Neuronal stem cell (in vitro differentiated cells): ENCODE measurements around the gene VSIR.

Experiments used
- DNase-seq: peaks from one replicate; pipeline ENCODE4 v3.0.0-alpha.2; 2013; ENCODE audit warnings: low spot score
- H2AFZ ChIP-seq: one replicate; pipeline ENCODE4 v1.6.1; 2013; ENCODE audit warnings: mild to moderate bottlenecking, low read length, inconsistent platforms
- H2AK5ac ChIP-seq: 2 replicates; pipeline ENCODE4 v1.6.1; 2013; ENCODE audit warnings: low read depth, mild to moderate bottlenecking, inconsistent platforms, low read length, moderate library complexity, mixed read lengths
- H2BK120ac ChIP-seq: 2 replicates; pipeline ENCODE4 v1.6.1; 2013; ENCODE audit warnings: low read depth, mild to moderate bottlenecking, inconsistent platforms, low read length, moderate library complexity, mixed read lengths
- H2BK12ac ChIP-seq: one replicate; pipeline ENCODE4 v1.6.1; 2013; ENCODE audit warnings: low read length, inconsistent platforms
- H2BK15ac ChIP-seq: 2 replicates; pipeline ENCODE4 v1.6.1; 2013; ENCODE audit warnings: mild to moderate bottlenecking, low read length, inconsistent platforms, mixed read lengths
- H2BK5ac ChIP-seq: one replicate; pipeline ENCODE4 v1.6.1; 2013; ENCODE audit warnings: inconsistent platforms, mild to moderate bottlenecking, low read length, moderate library complexity
- H3K14ac ChIP-seq: one replicate; pipeline ENCODE4 v1.6.1; 2013; ENCODE audit warnings: low read length, inconsistent platforms
- H3K18ac ChIP-seq: 2 replicates; pipeline ENCODE4 v1.6.1; 2013; ENCODE audit warnings: low read length, inconsistent platforms
- H3K23ac ChIP-seq: 2 replicates; pipeline ENCODE4 v1.6.1; 2013; ENCODE audit warnings: low read depth, mild to moderate bottlenecking, mixed read lengths, low read length, inconsistent platforms; ENCODE audit not compliant: poor library complexity
- H3K27ac ChIP-seq: replicated peaks from 3 replicates; pipeline ENCODE4 v1.5.1; 2013; ENCODE audit warnings: low read length, inconsistent platforms
- H3K27me3 ChIP-seq, 3 experiments: 2 replicates each; pipeline ENCODE4 v1.6.1; 2013; ENCODE audit warnings: low read length in 3 of 3, mild to moderate bottlenecking in 2 of 3, inconsistent platforms in 1 of 3, low read depth in 1 of 3, mixed read lengths in 1 of 3, moderate library complexity in 1 of 3; ENCODE audit not compliant: control insufficient read depth in 3 of 3, insufficient read depth in 3 of 3
- H3K36me3 ChIP-seq, 2 donors: replicated peaks in 1 of 2; 2 replicates each; pipeline ENCODE4 v1.6.1; 2013; ENCODE audit warnings: low read length in 2 of 2; ENCODE audit not compliant: control insufficient read depth in 2 of 2, insufficient read depth in 2 of 2
- H3K4ac ChIP-seq: 2 replicates; pipeline ENCODE4 v1.6.1; 2013; ENCODE audit warnings: inconsistent platforms, mild to moderate bottlenecking, low read length, moderate library complexity
- H3K4me1 ChIP-seq, 2 donors: 1 replicate in 1 of 2; 2 replicates in 1 of 2; pipeline ENCODE4 v1.6.1; 2013; ENCODE audit warnings: low read length in 2 of 2, low read depth in 1 of 2; ENCODE audit not compliant: control insufficient read depth in 2 of 2, insufficient read depth in 1 of 2
- H3K4me2 ChIP-seq: one replicate; pipeline ENCODE4 v1.6.1; 2013; ENCODE audit warnings: mild to moderate bottlenecking, low read length, inconsistent platforms; ENCODE audit not compliant: insufficient read depth, poor library complexity, severe bottlenecking
- H3K4me3 ChIP-seq, 2 donors: 2 replicates each; pipeline ENCODE4 v1.5.1; 2013; ENCODE audit warnings: low read length in 2 of 2, mild to moderate bottlenecking in 2 of 2, inconsistent platforms in 1 of 2, moderate library complexity in 1 of 2
- H3K79me1 ChIP-seq: one replicate; pipeline ENCODE4 v1.6.1; 2013; ENCODE audit warnings: low read depth, mild to moderate bottlenecking, inconsistent platforms, low read length, moderate library complexity
- H3K9ac ChIP-seq: one replicate; pipeline ENCODE4 v1.6.1; 2013; ENCODE audit warnings: mild to moderate bottlenecking, low read depth, low read length, inconsistent platforms; ENCODE audit not compliant: poor library complexity
- H3K9me3 ChIP-seq, 2 donors: replicated peaks in 1 of 2; 2 replicates each; pipeline versions ENCODE3 to v1.6.1; 2013; ENCODE audit warnings: low read length in 2 of 2, mild to moderate bottlenecking in 2 of 2, inconsistent platforms in 1 of 2, low read depth in 1 of 2, mixed read lengths in 1 of 2, moderate library complexity in 1 of 2; ENCODE audit not compliant: control insufficient read depth in 2 of 2, insufficient read depth in 1 of 2
- H4K8ac ChIP-seq: one replicate; pipeline ENCODE4 v1.6.1; 2013; ENCODE audit warnings: low read depth, mild to moderate bottlenecking, inconsistent platforms, low read length, moderate library complexity
- H4K91ac ChIP-seq: one replicate; pipeline ENCODE4 v1.6.1; 2013; ENCODE audit warnings: low read length, low read depth, mild to moderate bottlenecking, inconsistent platforms; ENCODE audit not compliant: poor library complexity
- WGBS, 2 donors: extraction: QIAGEN DNeasy Blood & Tissue Kit; methylation state at CpG; one replicate each; pipeline ENCODE4 v1.1.7; 2013; ENCODE audit warnings: missing lambda C conversion rate in 2 of 2, mixed read lengths in 1 of 2; ENCODE audit not compliant: insufficient read length in 2 of 2, insufficient replicate concordance in 1 of 2; ENCODE audit errors: extremely low coverage in 2 of 2; 5-methylcytosine and 5-hydroxymethylcytosine counted together

Gene VSIR

GRCh38 chr10:71751515-71752224, 21.6 kb downstream of the VSIR start:
- H3K79me1 ChIP-seq: no peaks in the 10 kb centered on the region
- H2BK5ac ChIP-seq: no peak overlapping the region
- H3K9me3 ChIP-seq: no peaks in the 10 kb centered on the region
- WGBS, 2 donors: no CpG with 5 or more reads among the region's 14 CpGs
- H3K36me3 ChIP-seq: no peaks in the 10 kb centered on the region
- H2AK5ac ChIP-seq: no peak overlapping the region
- H4K91ac ChIP-seq: no peak overlapping the region
- H3K23ac ChIP-seq: no peak overlapping the region
- no peak overlapping the region for H3K14ac ChIP-seq
- no peak overlapping the region for H3K4me3 ChIP-seq
- H2BK120ac ChIP-seq: no peak overlapping the region
- no peak for DNase-seq
- no peak overlapping the region for H3K4me2 ChIP-seq
- H2BK12ac ChIP-seq: no peak overlapping the region
- H3K4ac ChIP-seq: no peak overlapping the region
- H3K18ac ChIP-seq: no peak overlapping the region
- H2AFZ ChIP-seq: no peak overlapping the region
- H3K27ac ChIP-seq: no peak overlapping the region
- H2BK15ac ChIP-seq: no peak overlapping the region
- no peak overlapping the region for H3K9ac ChIP-seq
- peaks cover 0 to 39% (median 0%) of the 10 kb centered on the region in 3 experiments for H3K27me3 ChIP-seq
- peaks cover 4 to 9% of the 10 kb centered on the region in 2 donors for H3K4me1 ChIP-seq
- H4K8ac ChIP-seq: no peak overlapping the region

GRCh38 chr10:71750986-71751385, 22.3 kb downstream of the VSIR start:
- Histone ChIP-seq H2AK5ac (peak overlapping the region; percentile 10), H3K9ac (no peak overlapping the region), H4K8ac (no peak overlapping the region), H2BK120ac (no peak overlapping the region), H3K9me3 (no peaks in the 10 kb centered on the region), H2BK15ac (no peak overlapping the region), H2BK5ac (no peak overlapping the region), H2AFZ (no peak overlapping the region), H3K14ac (no peak overlapping the region), H3K18ac (no peak overlapping the region), H2BK12ac (no peak overlapping the region), H4K91ac (no peak overlapping the region), H3K36me3 (no peaks in the 10 kb centered on the region), H3K79me1 (no peaks in the 10 kb centered on the region), H3K23ac (no peak overlapping the region), H3K4me2 (no peak overlapping the region), H3K4ac (no peak overlapping the region), H3K4me3 (no peak overlapping the region), H3K27ac (no peak overlapping the region), H3K4me1 (peaks cover 4 to 10% of the 10 kb centered on the region in 2 donors), H3K27me3 (peaks cover 0 to 32% (median 0%) of the 10 kb centered on the region in 3 experiments)
- no peak for DNase-seq
- WGBS, 2 donors: no CpG with 5 or more reads among the region's 5 CpGs

GRCh38 chr10:71750124-71750841, 23.0 kb downstream of the VSIR start:
- no CpG with 5 or more reads among the region's 15 CpGs for WGBS, 2 donors
- H3K4me1 ChIP-seq: peaks cover 4 to 10% of the 10 kb centered on the region in 2 donors
- no peak for DNase-seq

GRCh38 chr10:71749396-71749795, 23.9 kb downstream of the VSIR start:
- no peak for DNase-seq
- Histone ChIP-seq H2AK5ac (peak overlapping the region; percentile 21), H2BK12ac (no peak overlapping the region), H3K4me2 (no peak overlapping the region), H4K8ac (no peak overlapping the region), H3K4ac (no peak overlapping the region), H3K79me1 (no peaks in the 10 kb centered on the region), H2BK15ac (no peak overlapping the region), H3K4me1 (peaks cover 4 to 10% of the 10 kb centered on the region in 2 donors), H3K23ac (no peak overlapping the region), H2BK120ac (no peak overlapping the region), H2AFZ (no peak overlapping the region), H3K36me3 (no peaks in the 10 kb centered on the region), H3K4me3 (no peak overlapping the region), H3K27ac (no peak overlapping the region), H3K14ac (no peak overlapping the region), H3K18ac (no peak overlapping the region), H2BK5ac (no peak overlapping the region), H3K27me3 (peaks cover 0 to 19% (median 0%) of the 10 kb centered on the region in 3 experiments), H3K9ac (no peak overlapping the region), H3K9me3 (no peaks in the 10 kb centered on the region), H4K91ac (no peak overlapping the region)
- no CpG with 5 or more reads among the region's 4 CpGs for WGBS, 2 donors

More at GRCh38 chr10:71750124-71750841, 23.0 kb downstream of the VSIR start:
- H4K8ac ChIP-seq: no peak overlapping the region
- no peak overlapping the region for H3K9ac ChIP-seq
- H3K14ac ChIP-seq: no peak overlapping the region
- H3K18ac ChIP-seq: no peak overlapping the region
- peak overlapping the region; percentile 10 for H2AK5ac ChIP-seq
- no peak overlapping the region for H3K4ac ChIP-seq
- no peaks in the 10 kb centered on the region for H3K79me1 ChIP-seq
- H2BK15ac ChIP-seq: no peak overlapping the region
- no peaks in the 10 kb centered on the region for H3K36me3 ChIP-seq
- H2BK120ac ChIP-seq: no peak overlapping the region
- no peak overlapping the region for H3K27ac ChIP-seq
- H3K9me3 ChIP-seq: no peaks in the 10 kb centered on the region
- no peak overlapping the region for H2BK12ac ChIP-seq
- H3K4me3 ChIP-seq: no peak overlapping the region
- H3K23ac ChIP-seq: no peak overlapping the region
- H3K4me2 ChIP-seq: no peak overlapping the region
- no peak overlapping the region for H4K91ac ChIP-seq
- no peak overlapping the region for H2BK5ac ChIP-seq
- no peak overlapping the region for H2AFZ ChIP-seq
- H3K27me3 ChIP-seq: peaks cover 0 to 27% (median 0%) of the 10 kb centered on the region in 3 experiments
